GM12878 (cell line): ENCODE measurements around the gene ZNF667. TPM values are rescaled to one million over a fixed set of nuclear protein-coding genes. Genes with fewer than 3 reads are reported as not detected.

ENCODE experiments used
- CHD2 ChIP-seq: IDR thresholded peaks from 2 replicates; pipeline ENCODE4 v1.6.1; 2011; ENCODE audit warnings: low read depth, low read length, improper control_type of control experiment, borderline replicate concordance
- DPF2 ChIP-seq: fragments of 450-650 bp; IDR thresholded peaks from 2 replicates; pipeline ENCODE4 v1.6.1; 2017; ENCODE audit warnings: mild to moderate bottlenecking
- EGR1 ChIP-seq, 2 experiments: IDR thresholded peaks; 1 replicate in 1 of 2; 2 replicates in 1 of 2; pipeline ENCODE4 v1.6.1; 2011 to 2012; ENCODE audit warnings: low read depth in 2 of 2, low read length in 2 of 2, borderline replicate concordance in 1 of 2, mild to moderate bottlenecking in 1 of 2, moderate library complexity in 1 of 2
- EP300 ChIP-seq, 2 experiments: fragments of 150-350 bp in 1 of 2; IDR thresholded peaks; 2 replicates each; pipeline ENCODE4 v1.6.1; 2011 to 2012; ENCODE audit warnings: low read depth in 2 of 2, low read length in 2 of 2, borderline replicate concordance in 1 of 2, improper control_type of control experiment in 1 of 2, inconsistent platforms in 1 of 2; ENCODE audit not compliant: control insufficient read depth in 1 of 2
- ESRRA ChIP-seq: IDR thresholded peaks from 2 replicates; pipeline ENCODE4 v1.6.1; 2012; ENCODE audit warnings: mild to moderate bottlenecking, low read length, improper control_type of control experiment
- ETV6 ChIP-seq, 2 experiments: fragments of 450-650 bp in 1 of 2; IDR thresholded peaks in 1 of 2; conservative IDR thresholded peaks in 1 of 2; 2 replicates each; pipeline ENCODE4 v1.6.1; 2014; ENCODE audit warnings: antibody characterized with exemption in 1 of 2, borderline replicate concordance in 1 of 2, low read depth in 1 of 2, mild to moderate bottlenecking in 1 of 2, moderate library complexity in 1 of 2
- FOS ChIP-seq: IDR thresholded peaks from 3 replicates; pipeline ENCODE4 v1.6.1; 2011; ENCODE audit warnings: borderline replicate concordance; ENCODE audit not compliant: insufficient read length; ENCODE audit errors: extremely low read depth
- HCFC1 ChIP-seq: fragments of 150-350 bp; IDR thresholded peaks from 2 replicates; pipeline ENCODE4 v1.6.1; 2014; ENCODE audit warnings: low read length
- HDAC2 ChIP-seq: fragments of 200-600 bp; sonication (generic); IDR thresholded peaks from 2 replicates; pipeline ENCODE4 v1.6.1; 2017
- IKZF2 ChIP-seq, 2 experiments: fragments of 450-650 bp; IDR thresholded peaks; 2 replicates each; pipeline ENCODE4 v1.6.1; 2017; ENCODE audit warnings: mild to moderate bottlenecking in 2 of 2, moderate library complexity in 2 of 2
- KDM1A ChIP-seq: fragments of 200-600 bp; sonication (generic); IDR thresholded peaks from 2 replicates; pipeline ENCODE4 v1.6.1; 2016; ENCODE audit warnings: borderline replicate concordance
- MEF2A ChIP-seq: IDR thresholded peaks from 2 replicates; pipeline ENCODE4 v1.6.1; 2011; ENCODE audit warnings: low read depth, mild to moderate bottlenecking, low read length, moderate library complexity; ENCODE audit not compliant: insufficient read depth
- MEF2B ChIP-seq: fragments of 450-650 bp; IDR thresholded peaks from 2 replicates; pipeline ENCODE4 v1.6.1; 2018; ENCODE audit warnings: mild to moderate bottlenecking, moderate library complexity; ENCODE audit not compliant: partially characterized antibody, poor library complexity, severe bottlenecking
- NBN ChIP-seq: fragments of 450-650 bp; IDR thresholded peaks from 2 replicates; pipeline ENCODE4 v1.6.1; 2016
- NRF1 ChIP-seq: conservative IDR thresholded peaks from 2 replicates; pipeline ENCODE4 v1.6.1; 2011; ENCODE audit warnings: mild to moderate bottlenecking, low read depth, low read length, improper control_type of control experiment
- PAX5 ChIP-seq: IDR thresholded peaks from 2 replicates; pipeline ENCODE4 v1.6.1; 2011; ENCODE audit warnings: low read depth, low read length, borderline replicate concordance
- POU2F2 ChIP-seq: IDR thresholded peaks from 3 replicates; pipeline ENCODE4 v1.6.1; 2011; ENCODE audit warnings: low read depth, mild to moderate bottlenecking, low read length, borderline replicate concordance
- RAD51 ChIP-seq: fragments of 450-650 bp; IDR thresholded peaks from 2 replicates; pipeline ENCODE4 v1.6.1; 2016; ENCODE audit warnings: moderate library complexity, mild to moderate bottlenecking, inconsistent platforms
- RBBP5 ChIP-seq: fragments of 200-600 bp; sonication (generic); conservative IDR thresholded peaks from 2 replicates; pipeline ENCODE4 v1.6.1; 2016
- YY1 ChIP-seq: IDR thresholded peaks from 2 replicates; pipeline ENCODE4 v1.6.1; 2011; ENCODE audit warnings: low read depth, mild to moderate bottlenecking, low read length
- ZNF24 ChIP-seq: fragments of 450-650 bp; IDR thresholded peaks from 2 replicates; pipeline ENCODE4 v1.6.1; 2017; ENCODE audit warnings: antibody characterized with exemption, mild to moderate bottlenecking
- polyA plus RNA-seq, 11 experiments: library from polyadenylated mRNA; depleted of rRNA in 4 of 11; unstranded in 6 of 11; stranded (reverse) in 5 of 11; fragments of >200 nt; fragmentation: Nextera tagmentation in 4 of 11; fragmentation: Illumina TruSeq in 1 of 11; extraction: Ambion mirVana in 4 of 11; extraction: Trizol in 1 of 11; gene quantifications; 1 replicate in 1 of 11; 2 replicates in 10 of 11; pipeline versions ENCODE4 v1.2.1 to v1.2.3, GENCODE V29; 2011 to 2016; ENCODE audit warnings: inconsistent platforms in 2 of 11, missing spikeins in 2 of 11, low read depth in 1 of 11
- total RNA-seq, 4 experiments: library from RNA; depleted of rRNA in 3 of 4; stranded (reverse); fragments of >200 nt in 3 of 4; fragmentation: Illumina TruSeq in 1 of 4; extraction: Trizol in 1 of 4; gene quantifications; 2 replicates each; pipeline versions ENCODE4 v1.2.1 to v1.2.3, GENCODE V29; 2013 to 2021
- TF ChIP-seq, protein P1 (sequence below): fragments of 450-650 bp; IDR thresholded peaks from 2 replicates; pipeline ENCODE4 v1.6.1; 2016; ENCODE audit warnings: mild to moderate bottlenecking, moderate library complexity, borderline replicate concordance
- TF ChIP-seq, protein P2 (sequence below): IDR thresholded peaks from 2 replicates; pipeline ENCODE4 v1.6.1; 2012; ENCODE audit warnings: low read depth, low read length, improper control_type of control experiment
- TF ChIP-seq, protein P3 (sequence below): fragments of 450-650 bp; IDR thresholded peaks from 2 replicates; pipeline ENCODE4 v1.6.1; 2016; ENCODE audit warnings: mild to moderate bottlenecking

ZNF667 gene
- total and polyA plus RNA-seq, 10 of the 15 experiments (the other 5 are each of a cell fraction or from before 2014, with no cell fraction given), result 0.10 TPM; not detected in 9

DNA sequence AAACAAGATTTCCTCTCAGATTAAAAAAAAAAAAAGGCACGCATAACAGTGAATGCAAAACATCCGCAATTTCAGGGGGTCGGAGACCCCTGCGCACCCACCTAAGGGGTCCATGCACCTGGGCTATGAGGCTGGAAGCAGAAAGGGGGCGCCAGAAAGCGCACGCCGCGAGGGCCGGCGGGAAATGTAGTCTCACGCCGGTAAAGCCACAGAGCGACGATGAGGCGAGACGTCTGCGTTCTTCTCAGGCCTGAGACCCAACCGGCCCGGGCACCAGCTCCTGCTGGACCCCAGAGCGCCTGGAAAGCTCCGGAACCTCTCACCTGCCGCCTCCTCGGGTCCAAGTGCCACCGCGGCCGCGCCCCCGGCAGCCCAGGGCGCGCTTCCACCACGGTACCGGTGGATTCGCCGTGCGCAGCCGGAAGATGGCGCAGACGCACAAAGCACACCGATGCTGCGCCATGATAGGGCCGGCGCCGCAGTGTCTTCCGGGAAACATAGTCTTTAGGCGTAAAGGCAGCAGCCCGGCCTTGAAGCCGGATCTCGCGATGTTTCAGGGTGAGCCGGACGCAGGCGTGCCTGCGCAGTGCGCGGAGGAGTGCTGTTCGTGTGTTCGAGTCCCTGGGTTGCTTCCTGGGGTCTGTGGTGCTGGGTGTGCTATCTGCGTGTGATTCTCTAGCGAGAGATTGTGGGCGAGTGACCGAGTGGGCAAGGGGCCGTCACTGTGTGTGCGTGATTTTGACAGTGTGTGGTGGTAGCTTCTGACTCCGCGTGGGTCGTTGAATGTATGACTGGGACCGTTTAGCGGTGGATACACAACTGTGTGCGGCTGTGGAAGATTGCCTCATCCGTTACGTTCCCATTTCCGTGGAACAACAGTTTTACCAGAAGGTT, 83.8 kb downstream of the ZNF667 start, which contains the start of gene ZNF582 (continued):
- TF ChIP-seq, protein P1, sequence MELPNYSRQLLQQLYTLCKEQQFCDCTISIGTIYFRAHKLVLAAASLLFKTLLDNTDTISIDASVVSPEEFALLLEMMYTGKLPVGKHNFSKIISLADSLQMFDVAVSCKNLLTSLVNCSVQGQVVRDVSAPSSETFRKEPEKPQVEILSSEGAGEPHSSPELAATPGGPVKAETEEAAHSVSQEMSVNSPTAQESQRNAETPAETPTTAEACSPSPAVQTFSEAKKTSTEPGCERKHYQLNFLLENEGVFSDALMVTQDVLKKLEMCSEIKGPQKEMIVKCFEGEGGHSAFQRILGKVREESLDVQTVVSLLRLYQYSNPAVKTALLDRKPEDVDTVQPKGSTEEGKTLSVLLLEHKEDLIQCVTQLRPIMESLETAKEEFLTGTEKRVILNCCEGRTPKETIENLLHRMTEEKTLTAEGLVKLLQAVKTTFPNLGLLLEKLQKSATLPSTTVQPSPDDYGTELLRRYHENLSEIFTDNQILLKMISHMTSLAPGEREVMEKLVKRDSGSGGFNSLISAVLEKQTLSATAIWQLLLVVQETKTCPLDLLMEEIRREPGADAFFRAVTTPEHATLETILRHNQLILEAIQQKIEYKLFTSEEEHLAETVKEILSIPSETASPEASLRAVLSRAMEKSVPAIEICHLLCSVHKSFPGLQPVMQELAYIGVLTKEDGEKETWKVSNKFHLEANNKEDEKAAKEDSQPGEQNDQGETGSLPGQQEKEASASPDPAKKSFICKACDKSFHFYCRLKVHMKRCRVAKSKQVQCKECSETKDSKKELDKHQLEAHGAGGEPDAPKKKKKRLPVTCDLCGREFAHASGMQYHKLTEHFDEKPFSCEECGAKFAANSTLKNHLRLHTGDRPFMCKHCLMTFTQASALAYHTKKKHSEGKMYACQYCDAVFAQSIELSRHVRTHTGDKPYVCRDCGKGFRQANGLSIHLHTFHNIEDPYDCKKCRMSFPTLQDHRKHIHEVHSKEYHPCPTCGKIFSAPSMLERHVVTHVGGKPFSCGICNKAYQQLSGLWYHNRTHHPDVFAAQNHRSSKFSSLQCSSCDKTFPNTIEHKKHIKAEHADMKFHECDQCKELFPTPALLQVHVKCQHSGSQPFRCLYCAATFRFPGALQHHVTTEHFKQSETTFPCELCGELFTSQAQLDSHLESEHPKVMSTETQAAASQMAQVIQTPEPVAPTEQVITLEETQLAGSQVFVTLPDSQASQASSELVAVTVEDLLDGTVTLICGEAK, result peak; percentile 62
- TF ChIP-seq FOS, result no peak
- TF ChIP-seq DPF2, result no peak
- no peak for TF ChIP-seq HDAC2
- TF ChIP-seq RBBP5, result no peak
- TF ChIP-seq MEF2A, result no peak
- peak; percentile 80 for TF ChIP-seq HCFC1
- peak; percentile 99 for TF ChIP-seq CHD2
- TF ChIP-seq NRF1, result peak; percentile 47
- peak; percentile 54; the same call in 1 of the 2 replicates for TF ChIP-seq ZNF24
- 0 out of 2 replicates have a peak, but pooled peaks have one; percentile 39 for TF ChIP-seq NBN
- TF ChIP-seq YY1, result peak; percentile 91
- no peak; the same call in 2 of the 3 replicates for TF ChIP-seq POU2F2
- TF ChIP-seq, protein P2, sequence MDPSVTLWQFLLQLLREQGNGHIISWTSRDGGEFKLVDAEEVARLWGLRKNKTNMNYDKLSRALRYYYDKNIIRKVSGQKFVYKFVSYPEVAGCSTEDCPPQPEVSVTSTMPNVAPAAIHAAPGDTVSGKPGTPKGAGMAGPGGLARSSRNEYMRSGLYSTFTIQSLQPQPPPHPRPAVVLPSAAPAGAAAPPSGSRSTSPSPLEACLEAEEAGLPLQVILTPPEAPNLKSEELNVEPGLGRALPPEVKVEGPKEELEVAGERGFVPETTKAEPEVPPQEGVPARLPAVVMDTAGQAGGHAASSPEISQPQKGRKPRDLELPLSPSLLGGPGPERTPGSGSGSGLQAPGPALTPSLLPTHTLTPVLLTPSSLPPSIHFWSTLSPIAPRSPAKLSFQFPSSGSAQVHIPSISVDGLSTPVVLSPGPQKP, result peak; percentile 53; the same call in 1 of the 2 replicates
- TF ChIP-seq IKZF2 (IDR thresholded peaks at IDR 0.05), result no peak
- 0 out of 2 replicates have a peak, but pooled peaks have one; percentile 36 for TF ChIP-seq ESRRA
- peak; percentile 20 for TF ChIP-seq MEF2B
- TF ChIP-seq, protein P3, sequence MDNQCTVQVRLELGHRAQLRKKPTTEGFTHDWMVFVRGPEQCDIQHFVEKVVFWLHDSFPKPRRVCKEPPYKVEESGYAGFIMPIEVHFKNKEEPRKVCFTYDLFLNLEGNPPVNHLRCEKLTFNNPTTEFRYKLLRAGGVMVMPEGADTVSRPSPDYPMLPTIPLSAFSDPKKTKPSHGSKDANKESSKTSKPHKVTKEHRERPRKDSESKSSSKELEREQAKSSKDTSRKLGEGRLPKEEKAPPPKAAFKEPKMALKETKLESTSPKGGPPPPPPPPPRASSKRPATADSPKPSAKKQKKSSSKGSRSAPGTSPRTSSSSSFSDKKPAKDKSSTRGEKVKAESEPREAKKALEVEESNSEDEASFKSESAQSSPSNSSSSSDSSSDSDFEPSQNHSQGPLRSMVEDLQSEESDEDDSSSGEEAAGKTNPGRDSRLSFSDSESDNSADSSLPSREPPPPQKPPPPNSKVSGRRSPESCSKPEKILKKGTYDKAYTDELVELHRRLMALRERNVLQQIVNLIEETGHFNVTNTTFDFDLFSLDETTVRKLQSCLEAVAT, result peak; percentile 30; the same call in 1 of the 2 replicates
- no peak for TF ChIP-seq RAD51
- TF ChIP-seq EP300 (IDR thresholded peaks at IDR 0.05; ENCODE audit: borderline replicate concordance in 1 of 2, control insufficient read depth in 1 of 2, low read depth in 2 of 2, low read length in 2 of 2), result no peak
- TF ChIP-seq PAX5, result no peak
- no peak for TF ChIP-seq KDM1A
- TF ChIP-seq EGR1 (IDR thresholded peaks at IDR 0.05; ENCODE audit: borderline replicate concordance in 1 of 2, low read depth in 2 of 2, low read length in 2 of 2), result peak in 1 of 2 experiments; percentile 6; a peak in 1 of 3 replicates
- TF ChIP-seq ETV6 (conservative IDR thresholded peaks at IDR 0.05 in 1 of 2, IDR thresholded peaks at IDR 0.05 in 1 of 2; ENCODE audit: borderline replicate concordance in 1 of 2, low read depth in 1 of 2), result no peak
